ENCODE results near the gene RB1.
"Not testable (repeated sequence)": the region's sequence is repeated elsewhere in the genome, so short reads cannot be mapped to it uniquely, and the experiment has no call there.

Gene RB1

GRCh38 chr13:48426755-48427298, 123.3 kb downstream of the RB1 start:
- H3K36me3 ChIP-seq (ENCODE audit: control insufficient read depth, insufficient read depth, low read length); H3K9ac ChIP-seq (ENCODE audit: low read length); H3K27ac ChIP-seq (ENCODE audit: low read depth, low read length); H3K4me1 ChIP-seq (ENCODE audit: control insufficient read depth, insufficient read depth, low read length); H3K4me3 ChIP-seq (ENCODE audit: low read length); H3K27me3 ChIP-seq (ENCODE audit: control insufficient read depth, insufficient read depth, low read length): not testable (repeated sequence)

GRCh38 chr13:48429036-48429435, 125.5 kb downstream of the RB1 start:
- H3K36me3 ChIP-seq (ENCODE audit: control insufficient read depth, insufficient read depth, low read length): no peaks in the 10 kb centered on the region
- peaks cover 4% of the 10 kb centered on the region for H3K4me1 ChIP-seq (ENCODE audit: control insufficient read depth, insufficient read depth, low read length)
- H3K27ac ChIP-seq (ENCODE audit: low read depth, low read length): no peak overlapping the region

GRCh38 chr13:48429886-48430285, 126.3 kb downstream of the RB1 start:
- Histone ChIP-seq H3K4me1 (ENCODE audit: control insufficient read depth, insufficient read depth, low read length) (peaks cover 4% of the 10 kb centered on the region), H3K9ac (ENCODE audit: low read length) (no peak overlapping the region), H3K27ac (ENCODE audit: low read depth, low read length) (no peak overlapping the region), H3K27me3 (ENCODE audit: control insufficient read depth, insufficient read depth, low read length) (no peaks in the 10 kb centered on the region), H3K36me3 (ENCODE audit: control insufficient read depth, insufficient read depth, low read length) (no peaks in the 10 kb centered on the region), H3K4me3 (ENCODE audit: low read length) (no peak overlapping the region)

More at GRCh38 chr13:48429036-48429435, 125.5 kb downstream of the RB1 start:
- Histone ChIP-seq H3K4me3 (ENCODE audit: low read length) (no peak overlapping the region), H3K27me3 (ENCODE audit: control insufficient read depth, insufficient read depth, low read length) (no peaks in the 10 kb centered on the region), H3K9ac (ENCODE audit: low read length) (no peak overlapping the region)

GRCh38 chr13:48431431-48431830, 127.9 kb downstream of the RB1 start:
- Histone ChIP-seq H3K9ac (ENCODE audit: low read length) (no peak overlapping the region), H3K4me1 (ENCODE audit: control insufficient read depth, insufficient read depth, low read length) (peaks cover 4% of the 10 kb centered on the region), H3K27ac (ENCODE audit: low read depth, low read length) (no peak overlapping the region)

GRCh38 chr13:48431987-48432615, 128.6 kb downstream of the RB1 start:
- no peak overlapping the region for H3K9ac ChIP-seq (ENCODE audit: low read length)

More at GRCh38 chr13:48431431-48431830, 127.9 kb downstream of the RB1 start:
- H3K36me3 ChIP-seq (ENCODE audit: control insufficient read depth, insufficient read depth, low read length): no peaks in the 10 kb centered on the region
- no peak overlapping the region for H3K4me3 ChIP-seq (ENCODE audit: low read length)
- no peaks in the 10 kb centered on the region for H3K27me3 ChIP-seq (ENCODE audit: control insufficient read depth, insufficient read depth, low read length)

GRCh38 chr13:48434200-48434599, 130.6 kb downstream of the RB1 start:
- H3K36me3 ChIP-seq (ENCODE audit: control insufficient read depth, insufficient read depth, low read length): no peaks in the 10 kb centered on the region
- no peaks in the 10 kb centered on the region for H3K27me3 ChIP-seq (ENCODE audit: control insufficient read depth, insufficient read depth, low read length)
- no peak overlapping the region for H3K9ac ChIP-seq (ENCODE audit: low read length)
- no peak overlapping the region for H3K4me3 ChIP-seq (ENCODE audit: low read length)
- no peak overlapping the region for H3K27ac ChIP-seq (ENCODE audit: low read depth, low read length)
- peaks cover 4% of the 10 kb centered on the region for H3K4me1 ChIP-seq (ENCODE audit: control insufficient read depth, insufficient read depth, low read length)

More at GRCh38 chr13:48431987-48432615, 128.6 kb downstream of the RB1 start:
- Histone ChIP-seq H3K27ac (ENCODE audit: low read depth, low read length) (no peak overlapping the region), H3K27me3 (ENCODE audit: control insufficient read depth, insufficient read depth, low read length) (no peaks in the 10 kb centered on the region), H3K36me3 (ENCODE audit: control insufficient read depth, insufficient read depth, low read length) (no peaks in the 10 kb centered on the region), H3K4me3 (ENCODE audit: low read length) (no peak overlapping the region), H3K4me1 (ENCODE audit: control insufficient read depth, insufficient read depth, low read length) (peaks cover 4% of the 10 kb centered on the region)

GRCh38 chr13:48436661-48437288, 133.2 kb downstream of the RB1 start:
- no peak overlapping the region for H3K4me3 ChIP-seq (ENCODE audit: low read length)
- no peak overlapping the region for H3K9ac ChIP-seq (ENCODE audit: low read length)
- no peaks in the 10 kb centered on the region for H3K36me3 ChIP-seq (ENCODE audit: control insufficient read depth, insufficient read depth, low read length)
- H3K4me1 ChIP-seq (ENCODE audit: control insufficient read depth, insufficient read depth, low read length): peaks cover 4% of the 10 kb centered on the region
- no peak overlapping the region for H3K27ac ChIP-seq (ENCODE audit: low read depth, low read length)
- no peaks in the 10 kb centered on the region for H3K27me3 ChIP-seq (ENCODE audit: control insufficient read depth, insufficient read depth, low read length)

GRCh38 chr13:48437371-48437770, 133.8 kb downstream of the RB1 start:
- Histone ChIP-seq H3K36me3 (ENCODE audit: control insufficient read depth, insufficient read depth, low read length) (no peaks in the 10 kb centered on the region), H3K9ac (ENCODE audit: low read length) (no peak overlapping the region), H3K4me1 (ENCODE audit: control insufficient read depth, insufficient read depth, low read length) (peaks cover 2% of the 10 kb centered on the region), H3K27me3 (ENCODE audit: control insufficient read depth, insufficient read depth, low read length) (no peaks in the 10 kb centered on the region), H3K4me3 (ENCODE audit: low read length) (no peak overlapping the region), H3K27ac (ENCODE audit: low read depth, low read length) (no peak overlapping the region)

- no peaks in the 10 kb centered on the region for H3K4me1 ChIP-seq (ENCODE audit: control insufficient read depth, insufficient read depth, low read length)
- H3K4me3 ChIP-seq (ENCODE audit: low read length): no peak overlapping the region
- H3K36me3 ChIP-seq (ENCODE audit: control insufficient read depth, insufficient read depth, low read length): peaks cover 2% of the 10 kb centered on the region
- H3K9ac ChIP-seq (ENCODE audit: low read length): no peak overlapping the region
- H3K27ac ChIP-seq (ENCODE audit: low read depth, low read length): no peak overlapping the region
- no peaks in the 10 kb centered on the region for H3K27me3 ChIP-seq (ENCODE audit: control insufficient read depth, insufficient read depth, low read length)
Measured at GRCh38 chr13:48443442-48444208, 140.1 kb downstream of the RB1 start.

GRCh38 chr13:48446464-48446863, 142.9 kb downstream of the RB1 start:
- Histone ChIP-seq H3K27me3 (ENCODE audit: control insufficient read depth, insufficient read depth, low read length) (no peaks in the 10 kb centered on the region), H3K9ac (ENCODE audit: low read length) (no peak overlapping the region), H3K36me3 (ENCODE audit: control insufficient read depth, insufficient read depth, low read length) (peaks cover 2% of the 10 kb centered on the region), H3K27ac (ENCODE audit: low read depth, low read length) (no peak overlapping the region), H3K4me1 (ENCODE audit: control insufficient read depth, insufficient read depth, low read length) (no peaks in the 10 kb centered on the region), H3K4me3 (ENCODE audit: low read length) (no peak overlapping the region)

- H3K36me3 ChIP-seq (ENCODE audit: control insufficient read depth, insufficient read depth, low read length): peaks cover 2% of the 10 kb centered on the region
- no peak overlapping the region for H3K4me3 ChIP-seq (ENCODE audit: low read length)
- H3K27ac ChIP-seq (ENCODE audit: low read depth, low read length): no peak overlapping the region
- H3K27me3 ChIP-seq (ENCODE audit: control insufficient read depth, insufficient read depth, low read length): no peaks in the 10 kb centered on the region
- no peak overlapping the region for H3K9ac ChIP-seq (ENCODE audit: low read length)
- no peaks in the 10 kb centered on the region for H3K4me1 ChIP-seq (ENCODE audit: control insufficient read depth, insufficient read depth, low read length)
Measured at GRCh38 chr13:48448285-48448958, 144.9 kb downstream of the RB1 start.
